Esophagus (tissue), 2 donors: ENCODE data around the gene VPS52. TPM values are rescaled to one million over a fixed set of nuclear protein-coding genes. Genes with fewer than 3 reads are reported as not detected.

ENCODE experiments used
- H3K27ac ChIP-seq, 2 donors: one replicate each; pipeline ENCODE4 v1.5.1; 2013; ENCODE audit warnings: low read depth in 2 of 2, mild to moderate bottlenecking in 2 of 2, inconsistent platforms in 1 of 2, low read length in 1 of 2, moderate library complexity in 1 of 2
- H3K27me3 ChIP-seq, 2 donors: one replicate each; pipeline ENCODE4 v1.6.1; 2013; ENCODE audit warnings: low read length in 2 of 2, control low read depth in 1 of 2, mild to moderate bottlenecking in 1 of 2; ENCODE audit not compliant: insufficient read depth in 2 of 2, control insufficient read depth in 1 of 2
- H3K36me3 ChIP-seq, 2 donors: one replicate each; pipeline ENCODE4 v1.6.1; 2013; ENCODE audit warnings: low read length in 1 of 2; ENCODE audit not compliant: control insufficient read depth in 2 of 2, insufficient read depth in 2 of 2
- H3K4me1 ChIP-seq, 2 donors: one replicate each; pipeline ENCODE4 v1.6.1; 2013; ENCODE audit warnings: low read length in 1 of 2; ENCODE audit not compliant: control insufficient read depth in 2 of 2, insufficient read depth in 2 of 2
- H3K4me3 ChIP-seq, 2 donors: one replicate each; pipeline ENCODE4 v1.5.1; 2013; ENCODE audit warnings: low read length in 2 of 2, mild to moderate bottlenecking in 2 of 2, low read depth in 1 of 2, moderate library complexity in 1 of 2
- H3K9me3 ChIP-seq, 2 donors: one replicate each; pipeline ENCODE4 v1.6.1; 2013; ENCODE audit warnings: mild to moderate bottlenecking in 2 of 2, low read depth in 1 of 2, low read length in 1 of 2, moderate library complexity in 1 of 2; ENCODE audit not compliant: control insufficient read depth in 2 of 2, insufficient read depth in 1 of 2
- WGBS, 2 donors: extraction: QIAGEN DNeasy Blood & Tissue Kit; methylation state at CpG; one replicate each; pipeline ENCODE4 v1.1.7; 2013; 5-methylcytosine and 5-hydroxymethylcytosine counted together
- polyA plus RNA-seq, 2 donors: library from polyadenylated mRNA; stranded (reverse); fragments of 200-250 nt; gene quantifications; one replicate each; pipeline ENCODE4 v1.2.3, GENCODE V29; 2013
- donor health status: healthy with polysubstance abuse.
- donor health status: Bipolar disorder and iron deficiency.

The VPS52 gene
- polyA plus RNA-seq, 2 donors = 44.9 to 48.9 TPM

- H3K9me3 ChIP-seq = no peaks in the 10 kb centered on the region
- no peak overlapping the region for H3K4me3 ChIP-seq
- H3K27ac ChIP-seq = no peak overlapping the region
- no peaks in the 10 kb centered on the region for H3K4me1 ChIP-seq
- peaks cover 7 to 15% of the 10 kb centered on the region in 2 donors for H3K36me3 ChIP-seq
- WGBS, 2 donors = 79 to 81% methylated on average over 8 of the region's 8 CpGs
- no peaks in the 10 kb centered on the region for H3K27me3 ChIP-seq
Measured at GRCh38 chr6:33305052-33305451, 33.4 kb upstream of the VPS52 start.

- no peaks in the 10 kb centered on the region for H3K27me3 ChIP-seq
- H3K27ac ChIP-seq = no peak overlapping the region
- WGBS, 2 donors = 83 to 88% methylated on average over 16 of the region's 16 CpGs
- H3K9me3 ChIP-seq = no peaks in the 10 kb centered on the region
- peaks cover 7 to 15% of the 10 kb centered on the region in 2 donors for H3K36me3 ChIP-seq
- H3K4me1 ChIP-seq = no peaks in the 10 kb centered on the region
- no peak overlapping the region for H3K4me3 ChIP-seq
Measured at GRCh38 chr6:33304216-33304615, 32.5 kb upstream of the VPS52 start.

DNA sequence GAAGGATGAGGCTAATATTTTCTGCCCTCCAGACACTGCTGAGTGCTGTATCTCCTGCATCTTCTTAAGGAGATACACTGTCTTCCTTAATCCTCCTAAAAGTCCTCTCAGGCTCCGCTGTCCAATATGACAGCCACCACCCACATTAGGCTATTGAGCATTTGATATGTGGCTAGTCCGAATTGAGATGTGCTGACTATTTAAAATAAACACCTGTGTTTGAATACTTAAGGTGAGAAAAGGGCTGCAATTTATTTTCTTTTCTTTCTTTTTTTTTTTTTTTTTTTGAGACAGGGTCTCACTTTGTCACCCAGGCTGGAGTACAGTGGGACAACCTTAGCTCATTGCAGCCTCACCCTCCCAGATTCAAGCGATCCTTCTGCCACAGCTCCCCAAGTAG lies 30.2 kb upstream of the VPS52 start:
- Histone ChIP-seq H3K4me3 (no peak overlapping the region), H3K9me3 (no peaks in the 10 kb centered on the region), H3K27ac (no peak overlapping the region), H3K4me1 (peaks cover 0 to 7% of the 10 kb centered on the region in 2 donors), H3K36me3 (peaks cover 7 to 15% of the 10 kb centered on the region in 2 donors), H3K27me3 (no peaks in the 10 kb centered on the region)
- WGBS, 2 donors = 90 to 91% methylated on average over 3 of the region's 3 CpGs

GRCh38 chr6:33299237-33299944 lies 27.7 kb upstream of the VPS52 start:
- Histone ChIP-seq H3K9me3 (no peaks in the 10 kb centered on the region), H3K4me3 (peak overlapping the region; percentile 76 to 90), H3K36me3 (peaks cover 13 to 22% of the 10 kb centered on the region in 2 donors), H3K27ac (peak overlapping the region; percentile 99 to 100), H3K4me1 (peaks cover 0 to 8% of the 10 kb centered on the region in 2 donors), H3K27me3 (no peaks in the 10 kb centered on the region)
- WGBS, 2 donors = 0% methylated on average over 54 of the region's 54 CpGs

GRCh38 chr6:33298773-33299236 lies 27.1 kb upstream of the VPS52 start, which contains the start of gene RGL2:
TSS of gene RGL2 (minus strand) at chr6:33298942. CDS start at chr6:33298610, 332 bp downstream.
- Histone ChIP-seq H3K4me3 (peak within 1 kb of the TSS; percentile 76 to 90), H3K4me1 (peaks cover 0 to 8% of the 10 kb centered on the region in 2 donors), H3K27ac (peak within 1 kb of the TSS; percentile 99 to 100), H3K27me3 (no peaks in the 10 kb centered on the region), H3K9me3 (no peaks in the 10 kb centered on the region), H3K36me3 (peaks cover 9 to 16% of the 10 kb centered on the region in 2 donors)
- 1% methylated on average over 13 to 34 of the region's 34 CpGs for WGBS, 2 donors

GRCh38 chr6:33297956-33298772 lies 26.5 kb upstream of the VPS52 start:
- H3K4me3 ChIP-seq = peak overlapping the region; percentile 76 to 90
- peaks cover 9 to 20% of the 10 kb centered on the region in 2 donors for H3K36me3 ChIP-seq
- 0 to 2% methylated on average over 36 to 42 of the region's 42 CpGs for WGBS, 2 donors

DNA sequence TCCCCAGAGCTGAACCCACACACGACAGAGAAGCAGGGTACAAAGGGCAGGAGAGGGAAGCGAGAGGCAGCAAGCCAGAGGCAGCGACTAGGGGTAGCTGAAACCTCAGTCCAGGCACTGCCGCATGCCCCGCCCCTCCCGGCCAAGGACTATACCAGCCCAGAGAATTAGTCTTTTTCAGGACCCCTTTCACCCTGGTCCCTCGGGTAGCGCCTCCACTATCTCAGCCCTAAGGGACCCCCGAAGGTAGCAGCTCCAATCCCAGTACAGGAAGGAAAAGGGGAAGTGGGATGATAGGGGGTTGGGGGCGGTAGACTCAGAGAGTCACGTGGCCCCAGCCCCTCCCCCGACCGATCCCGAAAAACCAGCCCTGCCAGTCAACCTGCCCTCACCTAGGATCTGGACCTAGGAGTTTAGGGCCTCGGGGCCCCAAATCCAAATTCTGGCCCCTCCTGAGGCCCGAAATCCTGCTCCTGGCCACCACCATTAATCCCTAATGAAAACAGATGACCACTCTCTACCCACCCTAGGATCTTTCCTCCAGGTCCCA lies 25.8 kb upstream of the VPS52 start:
- Histone ChIP-seq H3K36me3 (peaks cover 10 to 22% of the 10 kb centered on the region in 2 donors), H3K4me1 (peaks cover 0 to 8% of the 10 kb centered on the region in 2 donors)

More at GRCh38 chr6:33297956-33298772, 26.5 kb upstream of the VPS52 start:
- Histone ChIP-seq H3K27ac (peak overlapping the region; percentile 99 to 100), H3K27me3 (no peaks in the 10 kb centered on the region), H3K9me3 (no peaks in the 10 kb centered on the region), H3K4me1 (peaks cover 0 to 8% of the 10 kb centered on the region in 2 donors)

DNA sequence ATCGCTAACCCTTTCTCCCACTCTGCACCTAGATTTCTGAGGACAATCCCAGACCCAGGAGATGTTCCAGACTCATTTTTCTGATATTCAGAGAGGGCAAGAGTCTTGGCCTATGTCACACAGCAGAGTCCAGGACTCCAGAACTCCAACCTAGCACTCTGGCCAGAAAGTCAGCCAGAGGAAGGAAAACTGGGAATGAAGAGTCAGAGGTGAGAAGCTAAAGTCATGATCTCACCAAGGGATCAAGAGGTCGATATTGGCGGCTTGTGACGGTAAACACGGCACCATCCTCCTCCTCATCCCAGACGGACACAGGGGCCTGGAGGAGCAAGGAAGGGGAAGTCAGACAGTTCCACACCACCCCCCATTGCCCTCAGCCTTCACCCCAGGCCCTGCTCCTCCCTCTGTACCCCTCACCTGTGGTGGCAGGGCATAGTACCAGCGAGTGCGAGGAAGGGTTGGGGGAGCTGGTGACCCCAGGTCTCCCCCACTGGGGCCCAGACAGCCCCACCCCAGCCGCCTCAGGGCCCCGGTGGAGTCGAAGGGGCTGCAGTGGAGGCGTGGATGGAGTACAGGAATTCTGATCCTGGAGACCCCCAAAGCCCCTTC lies 25.2 kb upstream of the VPS52 start:
- WGBS, 2 donors = 54 to 63% methylated on average over 12 of the region's 12 CpGs
- peak overlapping the region; percentile 99 to 100 for H3K27ac ChIP-seq
- H3K4me3 ChIP-seq = peak overlapping the region; percentile 54 to 76
- no peaks in the 10 kb centered on the region for H3K27me3 ChIP-seq
- H3K4me1 ChIP-seq = peaks cover 0 to 8% of the 10 kb centered on the region in 2 donors
- peaks cover 16 to 27% of the 10 kb centered on the region in 2 donors for H3K36me3 ChIP-seq
- no peaks in the 10 kb centered on the region for H3K9me3 ChIP-seq

More for the DNA sequence above, 25.8 kb upstream of the VPS52 start:
- no peaks in the 10 kb centered on the region for H3K9me3 ChIP-seq
- peak overlapping the region; percentile 99 to 100 for H3K27ac ChIP-seq
- WGBS, 2 donors = 11 to 12% methylated on average over 15 to 16 of the region's 16 CpGs
- H3K4me3 ChIP-seq = peak overlapping the region; percentile 54 to 76
- no peaks in the 10 kb centered on the region for H3K27me3 ChIP-seq
